ENCODE measurements around the gene GGT6. TPM values are rescaled to one million over a fixed set of nuclear protein-coding genes. Genes with fewer than 3 reads are reported as not detected.

The GGT6 gene
- total RNA-seq, 1 donor from 2014 or later, result 6.6 TPM

GRCh38 chr17:4553669-4554068 is 6.7 kb downstream of the GGT6 start:
- H3K4me3 ChIP-seq (ENCODE audit: low read depth, low read length), result peak overlapping the region; percentile 100

DNA sequence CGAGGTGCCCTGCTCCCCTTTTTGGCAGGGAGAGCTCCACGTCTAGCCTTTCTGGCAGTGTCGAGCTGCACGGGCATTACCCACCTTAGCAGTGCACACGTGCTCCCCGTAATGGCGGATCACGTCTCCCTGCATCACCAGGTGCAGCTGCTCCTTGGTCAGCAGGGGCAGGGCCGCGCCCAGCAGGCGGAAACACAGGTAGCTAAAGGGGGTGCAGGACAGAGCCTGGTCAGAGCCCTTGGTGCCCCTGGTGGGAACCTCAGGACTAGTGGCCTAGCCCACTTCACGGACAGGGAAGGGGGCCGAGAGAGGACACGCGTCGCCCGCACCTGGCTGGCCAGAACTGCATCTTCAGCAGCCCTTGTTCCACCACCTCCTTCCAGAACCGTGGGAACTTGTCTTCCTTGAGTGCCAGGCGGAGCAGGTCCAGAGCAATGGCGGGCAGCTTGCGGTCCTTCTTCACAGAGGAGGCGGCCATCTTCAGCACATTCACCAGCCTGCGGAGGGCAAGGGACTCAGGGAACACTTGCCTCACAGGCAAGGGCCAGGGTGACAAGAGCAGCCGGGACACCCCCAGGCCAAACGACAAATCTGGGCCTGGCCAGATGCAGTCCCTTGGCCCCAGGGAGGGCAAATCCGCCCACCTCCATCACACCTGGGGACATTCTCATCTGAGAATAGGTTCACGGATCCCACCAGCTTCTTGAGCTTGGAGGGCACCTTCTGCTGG is 8.4 kb downstream of the GGT6 start:
- FAIRE-seq (no peak), DNase-seq (ENCODE audit: low read depth) (no peak)
- H3K4me3 ChIP-seq (ENCODE audit: low read depth, low read length), result no peak overlapping the region
- TF ChIP-seq, protein P1, sequence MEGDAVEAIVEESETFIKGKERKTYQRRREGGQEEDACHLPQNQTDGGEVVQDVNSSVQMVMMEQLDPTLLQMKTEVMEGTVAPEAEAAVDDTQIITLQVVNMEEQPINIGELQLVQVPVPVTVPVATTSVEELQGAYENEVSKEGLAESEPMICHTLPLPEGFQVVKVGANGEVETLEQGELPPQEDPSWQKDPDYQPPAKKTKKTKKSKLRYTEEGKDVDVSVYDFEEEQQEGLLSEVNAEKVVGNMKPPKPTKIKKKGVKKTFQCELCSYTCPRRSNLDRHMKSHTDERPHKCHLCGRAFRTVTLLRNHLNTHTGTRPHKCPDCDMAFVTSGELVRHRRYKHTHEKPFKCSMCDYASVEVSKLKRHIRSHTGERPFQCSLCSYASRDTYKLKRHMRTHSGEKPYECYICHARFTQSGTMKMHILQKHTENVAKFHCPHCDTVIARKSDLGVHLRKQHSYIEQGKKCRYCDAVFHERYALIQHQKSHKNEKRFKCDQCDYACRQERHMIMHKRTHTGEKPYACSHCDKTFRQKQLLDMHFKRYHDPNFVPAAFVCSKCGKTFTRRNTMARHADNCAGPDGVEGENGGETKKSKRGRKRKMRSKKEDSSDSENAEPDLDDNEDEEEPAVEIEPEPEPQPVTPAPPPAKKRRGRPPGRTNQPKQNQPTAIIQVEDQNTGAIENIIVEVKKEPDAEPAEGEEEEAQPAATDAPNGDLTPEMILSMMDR (IDR thresholded peaks at IDR 0.05; ENCODE audit: insufficient read depth, low read length, severe bottlenecking), result no peak
- H3K27me3 ChIP-seq (ENCODE audit: control insufficient read depth, insufficient read depth, low read length), result no peaks in the 10 kb centered on the region
- H3K36me3 ChIP-seq (ENCODE audit: control insufficient read depth, insufficient read depth, low read length), result peaks cover 54% of the 10 kb centered on the region

More at GRCh38 chr17:4553669-4554068, 6.7 kb downstream of the GGT6 start:
- TF ChIP-seq, protein P1 (IDR thresholded peaks at IDR 0.05; ENCODE audit: insufficient read depth, low read length, severe bottlenecking), result no peak
- H3K36me3 ChIP-seq (ENCODE audit: control insufficient read depth, insufficient read depth, low read length), result peaks cover 43% of the 10 kb centered on the region
- no peaks in the 10 kb centered on the region for H3K27me3 ChIP-seq (ENCODE audit: control insufficient read depth, insufficient read depth, low read length)
- FAIRE-seq, result no peak
- no peak for DNase-seq (ENCODE audit: low read depth)

DNA sequence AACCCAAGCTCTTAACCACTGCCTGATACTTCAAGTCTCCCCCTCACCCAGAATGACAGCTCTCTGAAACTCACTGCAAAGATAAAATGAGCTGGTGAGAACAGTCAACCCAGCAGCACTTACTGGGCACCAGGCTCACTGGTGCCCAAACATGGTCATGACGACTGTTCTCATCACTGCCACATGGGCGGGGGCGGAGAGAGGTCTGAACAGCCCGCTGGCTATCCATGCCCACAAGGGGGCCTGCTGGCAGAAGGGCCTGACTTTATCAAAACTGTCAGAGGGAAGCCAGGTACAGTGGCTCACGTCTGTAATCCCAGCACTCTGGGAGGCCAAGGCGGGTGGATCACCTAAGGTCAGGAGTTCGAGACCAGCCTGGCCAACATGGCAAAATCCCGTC is 9.2 kb downstream of the GGT6 start:
- Histone ChIP-seq H3K27me3 (ENCODE audit: control insufficient read depth, insufficient read depth, low read length) (no peaks in the 10 kb centered on the region), H3K36me3 (ENCODE audit: control insufficient read depth, insufficient read depth, low read length) (peaks cover 56% of the 10 kb centered on the region), H3K4me3 (ENCODE audit: low read depth, low read length) (no peak overlapping the region)
- FAIRE-seq, result no peak
- TF ChIP-seq, protein P1 (IDR thresholded peaks at IDR 0.05; ENCODE audit: insufficient read depth, low read length, severe bottlenecking), result peak; percentile 9
- DNase-seq (ENCODE audit: low read depth), result no peak

DNA sequence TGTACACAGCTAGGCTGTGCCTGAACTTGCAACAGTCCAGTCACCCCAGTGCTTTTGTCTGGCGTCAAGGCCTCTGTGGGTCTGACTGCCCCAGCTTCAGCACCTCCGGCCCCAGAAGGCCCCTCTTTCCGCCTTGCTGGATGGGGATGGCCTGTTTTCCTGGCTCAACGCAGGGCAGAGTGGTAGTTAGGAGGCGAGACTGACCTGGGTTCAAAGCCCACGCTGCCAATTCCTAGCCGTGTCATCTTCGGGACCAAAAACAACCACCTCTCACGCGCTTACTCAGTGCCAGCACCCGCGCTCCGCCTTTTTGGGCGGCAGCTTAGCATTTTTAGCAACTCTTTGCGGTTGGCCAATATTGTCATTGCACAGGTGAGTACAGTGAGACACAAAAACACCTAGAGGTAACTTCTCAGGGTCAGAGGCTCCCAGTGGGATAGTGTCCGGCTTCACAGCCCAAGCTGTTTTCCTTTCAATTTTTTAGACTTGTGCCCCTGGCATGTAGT is 9.8 kb downstream of the GGT6 start:
- Histone ChIP-seq H3K27me3 (ENCODE audit: control insufficient read depth, insufficient read depth, low read length) (no peaks in the 10 kb centered on the region), H3K4me3 (ENCODE audit: low read depth, low read length) (no peak overlapping the region), H3K36me3 (ENCODE audit: control insufficient read depth, insufficient read depth, low read length) (peaks cover 56% of the 10 kb centered on the region)
- DNase-seq (ENCODE audit: low read depth) (no peak), FAIRE-seq (no peak)
- TF ChIP-seq, protein P1 (IDR thresholded peaks at IDR 0.05; ENCODE audit: insufficient read depth, low read length, severe bottlenecking), result no peak

DNA sequence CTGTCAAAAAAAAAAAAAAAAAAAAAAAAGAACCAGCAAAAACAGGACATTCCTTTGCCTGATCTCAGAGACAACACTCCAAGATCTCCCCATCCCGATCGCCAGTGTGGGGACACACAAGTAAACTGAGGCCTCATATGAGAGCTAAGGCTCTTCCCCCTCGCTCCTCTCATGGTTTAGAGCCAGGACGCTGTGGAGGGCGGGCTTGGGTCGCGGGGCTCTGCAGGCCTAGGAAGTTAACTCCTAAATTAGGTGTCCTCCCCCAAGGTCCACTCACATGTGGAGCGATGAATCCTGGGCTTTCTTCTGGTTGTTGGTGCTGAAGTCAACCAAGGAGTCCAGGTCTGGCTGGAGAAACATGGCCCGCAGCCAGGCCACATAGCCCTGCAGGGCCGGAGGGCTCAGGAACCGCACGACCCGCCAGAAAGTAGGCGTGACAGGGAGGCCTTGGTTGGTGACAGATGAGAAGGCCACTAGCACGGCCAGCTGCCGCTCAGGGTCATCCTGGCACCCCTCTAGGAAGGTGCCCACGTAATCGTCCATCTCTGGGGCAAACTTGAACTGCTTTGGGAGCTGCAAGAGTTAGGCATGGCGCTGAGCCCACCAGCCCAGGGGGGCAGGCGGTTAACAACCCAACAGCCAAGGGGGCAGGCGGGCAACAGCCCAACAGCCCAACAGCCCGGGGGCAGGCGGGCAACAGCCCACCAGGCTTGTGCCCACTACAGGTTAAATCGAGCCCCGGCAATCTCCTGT is 10.4 kb downstream of the GGT6 start:
- no peak overlapping the region for H3K4me3 ChIP-seq (ENCODE audit: low read depth, low read length)
- TF ChIP-seq, protein P1 (IDR thresholded peaks at IDR 0.05; ENCODE audit: insufficient read depth, low read length, severe bottlenecking), result no peak
- H3K27me3 ChIP-seq (ENCODE audit: control insufficient read depth, insufficient read depth, low read length), result no peaks in the 10 kb centered on the region
- FAIRE-seq (no peak), DNase-seq (ENCODE audit: low read depth) (no peak)
- peaks cover 56% of the 10 kb centered on the region for H3K36me3 ChIP-seq (ENCODE audit: control insufficient read depth, insufficient read depth, low read length)
